Activated CD8-positive, alpha-beta memory T cell treated with anti-CD3 and anti-CD28 coated beads for 24 hours (primary cell): ENCODE data around the gene VTN.

Experiments used
- DNase-seq: peaks from one replicate; pipeline ENCODE4 v3.0.0-alpha.2; 2020

Gene VTN, protein sequence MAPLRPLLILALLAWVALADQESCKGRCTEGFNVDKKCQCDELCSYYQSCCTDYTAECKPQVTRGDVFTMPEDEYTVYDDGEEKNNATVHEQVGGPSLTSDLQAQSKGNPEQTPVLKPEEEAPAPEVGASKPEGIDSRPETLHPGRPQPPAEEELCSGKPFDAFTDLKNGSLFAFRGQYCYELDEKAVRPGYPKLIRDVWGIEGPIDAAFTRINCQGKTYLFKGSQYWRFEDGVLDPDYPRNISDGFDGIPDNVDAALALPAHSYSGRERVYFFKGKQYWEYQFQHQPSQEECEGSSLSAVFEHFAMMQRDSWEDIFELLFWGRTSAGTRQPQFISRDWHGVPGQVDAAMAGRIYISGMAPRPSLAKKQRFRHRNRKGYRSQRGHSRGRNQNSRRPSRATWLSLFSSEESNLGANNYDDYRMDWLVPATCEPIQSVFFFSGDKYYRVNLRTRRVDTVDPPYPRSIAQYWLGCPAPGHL

DNA sequence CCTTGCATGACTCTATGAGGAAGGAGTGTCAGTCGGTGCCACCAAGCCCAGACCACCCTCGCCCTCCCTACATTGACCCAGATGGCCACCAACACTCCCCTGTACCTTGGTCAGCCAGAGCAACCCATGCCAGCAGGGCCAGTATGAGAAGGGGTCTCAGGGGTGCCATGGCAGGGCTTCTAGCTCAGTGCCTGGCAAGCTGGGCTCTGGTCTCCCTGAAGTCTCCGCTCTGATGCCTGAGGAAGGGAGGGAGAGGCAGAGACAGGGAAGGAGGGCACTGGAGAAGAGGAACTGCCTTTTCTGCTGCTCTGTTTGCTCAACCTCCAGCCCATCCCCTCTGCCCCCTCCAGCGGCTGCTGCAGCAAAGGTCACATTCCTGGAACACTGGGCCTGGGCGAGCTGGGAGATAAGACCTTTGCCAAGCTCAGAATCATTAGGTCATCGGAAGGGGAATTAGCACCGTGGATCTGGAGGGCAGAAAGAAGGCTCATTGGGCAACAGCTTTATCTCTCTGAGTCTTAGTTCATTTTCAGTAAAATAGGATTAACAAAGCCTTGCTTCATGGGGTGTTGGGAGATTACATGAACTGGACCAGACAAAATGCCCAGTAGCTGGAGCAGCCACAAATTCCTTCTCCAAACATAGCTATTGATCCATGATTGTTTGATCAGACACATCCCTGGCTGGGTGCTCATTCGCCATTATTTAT is at the start of gene VTN:
VTN (minus strand) TSS at position 273 of the 709 bp plus-strand sequence; CDS start at position 169, 104 bp downstream.
- DNase-seq: no peak

GRCh38 chr17:28416703-28417311 is 46.7 kb upstream of the VTN start:
- DNase-seq: peak; percentile 69

DNA sequence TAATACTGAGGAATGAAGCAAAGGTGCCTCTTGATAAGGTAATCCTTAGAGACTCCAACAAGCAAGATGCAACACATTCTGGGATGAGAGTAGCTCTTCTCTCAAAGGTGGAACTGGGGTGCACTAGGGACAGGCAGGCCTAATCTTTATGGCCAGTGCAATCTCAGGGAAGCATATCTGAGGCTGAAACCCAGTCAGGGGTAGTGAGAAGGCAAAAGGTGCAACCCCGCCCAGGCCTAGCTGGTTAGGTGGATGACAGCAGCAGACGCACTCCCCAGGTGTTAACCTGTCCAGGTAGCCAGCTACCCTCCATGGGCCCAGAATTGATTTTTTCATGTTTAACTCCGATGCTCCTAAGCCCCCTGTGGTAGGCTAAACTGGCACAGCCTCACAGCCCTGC is 45.8 kb upstream of the VTN start:
- DNase-seq: no peak

- no peak for DNase-seq
Measured at GRCh38 chr17:28413804-28414203, 43.7 kb upstream of the VTN start.

DNA sequence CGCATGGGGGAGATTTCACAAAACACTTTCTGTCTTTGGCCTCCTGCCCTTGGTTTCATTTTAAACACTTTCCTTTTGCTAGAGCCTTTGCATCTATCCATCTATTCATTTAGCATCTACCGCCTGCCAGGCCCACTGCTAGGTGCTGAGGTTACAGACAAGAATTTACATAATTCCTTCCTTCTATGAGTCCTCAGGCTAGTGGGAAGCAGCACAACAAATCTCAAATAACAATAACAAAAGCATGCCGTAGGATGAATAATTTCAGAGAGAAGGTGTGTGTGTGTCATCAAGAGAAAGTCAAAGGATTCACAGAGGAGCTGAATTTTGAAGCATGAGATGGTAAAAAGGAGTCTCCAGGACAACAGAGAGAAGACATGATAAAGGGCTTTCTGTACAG is 42.0 kb upstream of the VTN start:
- no peak for DNase-seq

GRCh38 chr17:28407974-28408306 is 37.8 kb upstream of the VTN start:
- DNase-seq: no peak

DNA sequence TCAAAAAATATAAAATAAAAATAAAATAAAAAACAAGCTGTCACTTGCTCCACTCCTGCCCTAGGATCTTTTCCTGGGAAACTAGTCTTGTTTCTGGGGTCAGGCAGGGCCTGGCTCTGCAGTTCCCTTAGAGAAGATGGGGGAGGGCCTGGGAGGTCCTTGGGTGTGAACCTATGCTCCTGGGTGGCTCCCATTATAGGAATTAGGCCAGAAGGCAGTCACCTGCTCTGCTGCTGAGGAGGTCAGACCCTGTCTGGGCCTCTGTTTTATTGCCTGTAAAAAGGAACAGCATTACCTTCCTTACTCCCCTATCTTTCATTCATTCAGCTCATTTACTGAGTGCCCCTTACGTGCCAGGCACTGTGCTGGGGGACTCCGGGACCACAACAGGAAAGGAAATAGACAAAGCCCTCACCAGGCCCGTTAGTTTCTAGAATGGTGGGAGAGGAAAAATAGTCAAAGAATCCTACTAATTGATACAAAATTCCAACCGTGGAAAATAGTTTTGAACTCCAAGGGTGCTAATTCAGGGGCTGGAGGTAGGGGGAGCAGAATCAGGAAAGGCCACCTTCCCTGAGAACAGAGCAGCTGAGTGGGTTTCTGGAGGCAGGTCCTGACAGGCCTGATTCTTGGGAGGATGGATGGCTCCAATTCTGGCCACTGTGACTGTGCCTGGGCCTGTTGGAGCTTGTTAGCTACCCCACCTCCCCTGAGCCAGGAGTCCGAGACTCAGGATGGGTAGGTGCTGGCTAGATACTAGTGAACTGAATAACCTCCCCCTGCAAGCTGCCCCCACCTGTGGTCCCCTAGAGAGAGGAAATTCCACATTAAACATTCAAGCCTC is 37.2 kb upstream of the VTN start:
- no peak for DNase-seq

DNA sequence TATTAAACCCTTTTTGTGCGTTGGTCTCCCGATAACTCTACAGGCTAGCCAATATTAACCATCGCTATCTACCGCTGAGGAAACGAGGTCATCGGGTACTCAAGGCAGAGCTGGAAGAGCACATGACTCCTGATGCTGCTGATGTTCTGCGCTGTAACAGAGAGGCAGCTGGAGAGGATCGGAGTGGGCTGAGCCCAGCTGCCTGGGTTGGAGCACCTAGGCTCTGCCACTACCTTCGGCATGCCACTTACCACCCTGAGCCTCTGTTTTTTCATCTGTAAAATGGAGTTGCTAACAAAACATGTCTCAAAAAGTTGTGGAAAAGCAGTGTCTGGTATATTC is 36.3 kb upstream of the VTN start:
- DNase-seq: no peak

GRCh38 chr17:28405632-28406472 is 35.7 kb upstream of the VTN start, which contains the start of gene SLC46A1:
TSS of gene SLC46A1 (minus strand) at chr17:28406212. CDS start at chr17:28406114, 98 bp downstream.
- peak; percentile 87 for DNase-seq

- DNase-seq: no peak
Measured at GRCh38 chr17:28404812-28405570, 34.9 kb upstream of the VTN start.

GRCh38 chr17:28404461-28404811 is 34.3 kb upstream of the VTN start:
- DNase-seq: no peak

DNA sequence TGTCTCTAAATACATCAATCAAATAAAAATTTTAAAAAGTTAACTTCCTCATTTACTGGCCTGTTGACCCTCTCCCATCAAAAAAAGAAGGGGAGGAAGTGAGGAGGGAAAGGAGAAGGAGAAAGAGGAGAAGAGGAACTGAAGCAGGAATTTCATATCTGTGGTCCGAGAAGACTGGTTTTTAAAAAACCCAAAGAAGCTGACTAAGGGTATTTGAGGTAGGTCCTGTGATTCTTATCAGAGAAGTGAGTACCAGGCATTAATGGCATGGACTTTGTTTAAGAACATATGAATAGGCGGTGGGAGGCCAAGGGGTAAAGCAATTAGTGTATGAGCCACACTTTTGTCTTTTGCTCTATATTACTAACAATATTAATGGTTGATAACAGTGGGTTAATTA is 33.9 kb upstream of the VTN start:
- DNase-seq: no peak

DNA sequence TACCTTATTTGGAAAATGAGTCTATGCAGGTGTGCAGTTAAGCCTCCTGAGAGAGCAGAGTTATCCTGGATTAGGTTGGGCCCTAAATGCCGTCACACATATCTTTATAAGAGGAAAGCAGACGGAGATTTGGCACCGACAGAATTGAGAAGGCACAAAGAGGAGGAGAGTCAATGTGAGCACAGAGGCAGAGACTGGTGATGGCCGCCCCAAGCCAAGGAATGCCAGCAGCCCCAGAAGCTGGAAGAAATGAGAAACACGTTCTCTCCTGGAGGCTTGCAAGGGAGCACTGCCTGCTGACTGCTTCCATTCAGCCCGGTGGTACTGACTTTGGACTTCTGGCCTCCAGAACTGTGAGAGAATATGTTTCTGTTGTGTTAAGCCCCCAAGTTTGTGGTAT is 32.7 kb upstream of the VTN start:
- no peak for DNase-seq

DNA sequence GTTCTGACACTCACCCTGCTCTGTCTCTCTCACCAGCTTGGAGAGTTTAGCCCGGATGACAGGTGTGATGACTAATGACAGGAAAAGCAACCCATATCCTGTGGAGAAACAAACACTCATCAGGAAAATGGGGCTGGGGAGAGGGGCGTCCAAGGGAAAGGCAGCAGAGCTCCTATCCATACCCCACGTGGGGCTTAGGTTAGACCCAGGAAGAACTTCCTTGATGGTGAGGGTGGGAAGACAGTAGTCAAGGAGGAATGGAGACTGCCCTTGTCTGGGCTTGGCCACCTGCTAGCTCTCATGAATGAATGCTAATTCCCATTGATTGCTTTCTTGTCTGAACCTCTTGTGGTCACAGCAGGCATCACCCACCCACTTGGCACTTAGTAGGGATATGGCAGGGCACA is 32.1 kb upstream of the VTN start:
- DNase-seq: no peak

- no peak for DNase-seq
Measured at GRCh38 chr17:28399808-28400207, 29.7 kb upstream of the VTN start.

DNA sequence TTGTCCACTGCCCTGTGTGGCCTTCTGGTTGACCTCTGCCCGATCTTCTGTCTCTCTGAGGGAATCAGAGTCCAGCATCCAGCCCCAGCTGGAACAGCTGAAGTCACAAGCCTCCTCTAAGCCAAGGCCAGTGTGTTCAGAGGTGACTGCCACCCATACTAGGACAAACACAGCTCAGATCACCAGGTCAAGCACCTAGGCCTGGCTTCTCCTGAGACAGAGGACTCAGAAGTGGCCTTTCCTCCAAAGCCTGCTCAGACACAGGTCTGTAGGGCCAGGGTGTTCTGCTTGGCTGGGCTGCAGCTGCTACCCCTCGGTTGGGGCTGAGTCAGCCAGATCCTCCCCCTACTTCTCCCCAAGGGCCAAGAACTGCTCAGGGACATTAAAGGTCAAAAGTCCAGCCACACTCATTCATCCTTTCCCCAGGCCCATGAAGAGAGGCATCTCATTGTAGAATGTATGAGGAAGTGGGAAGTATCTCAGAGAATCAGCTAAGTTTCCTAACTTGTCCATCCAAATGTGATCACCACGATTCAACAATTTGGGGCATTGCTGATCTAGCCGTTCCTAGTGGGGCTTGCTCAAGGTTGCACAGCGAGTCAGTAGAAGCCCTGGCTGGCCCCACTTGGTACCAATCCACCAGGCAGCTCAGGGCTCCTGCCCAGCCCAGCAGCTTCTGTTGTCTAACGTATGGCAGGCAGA is 28.3 kb upstream of the VTN start:
- DNase-seq: no peak

- DNase-seq: no peak
Measured at GRCh38 chr17:28397687-28398279, 27.7 kb upstream of the VTN start.

DNA sequence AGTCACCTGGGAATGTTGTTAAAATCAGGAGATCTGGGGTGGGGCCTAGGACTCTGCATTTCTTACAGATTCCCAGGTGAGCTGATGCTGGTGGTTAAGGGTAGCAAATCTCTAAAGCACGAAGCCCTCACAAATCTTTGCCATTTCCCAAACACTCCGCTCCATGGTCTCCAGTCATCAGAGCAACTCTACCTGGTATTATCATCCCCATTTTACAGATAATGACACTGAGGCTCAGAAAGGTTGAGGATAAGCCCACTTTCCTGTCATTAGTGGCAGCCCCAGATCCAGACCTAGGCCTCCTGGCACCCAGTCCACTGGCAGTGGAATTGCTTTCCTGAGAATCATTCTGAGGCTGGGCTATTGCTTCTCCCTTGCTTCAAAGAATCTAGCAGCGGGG is 27.2 kb upstream of the VTN start:
- DNase-seq: no peak

- no peak for DNase-seq
Measured at GRCh38 chr17:28396635-28397239, 26.6 kb upstream of the VTN start.

GRCh38 chr17:28395968-28396367 is 25.9 kb upstream of the VTN start:
- DNase-seq: no peak
